SK-N-MC (cell line): Measurements from ENCODE around the gene CSNK1D.

ENCODE experiments used
- EZH2 ChIP-seq: fragments of 200-600 bp; sonication (generic); IDR thresholded peaks from one replicate; pipeline ENCODE4 v1.6.1; 2017; ENCODE audit warnings: antibody characterized with exemption
- POLR2AphosphoS5 ChIP-seq: IDR thresholded peaks from 2 replicates; pipeline ENCODE4 v1.6.1; 2012; ENCODE audit warnings: mild to moderate bottlenecking, low read depth, low read length, borderline replicate concordance

GRCh38 chr17:82222816-82223215, 50.7 kb downstream of the CSNK1D start:
- TF ChIP-seq POLR2AphosphoS5 = no peak
- TF ChIP-seq EZH2 = no peak
